GM19468 (cell line): Measurements from ENCODE around the gene TSEN15.

Source experiments
- ATAC-seq: cut with Tn5 transposase; IDR thresholded peaks from one replicate; pipeline ENCODE4 v1.9.1; 2021; ENCODE audit warnings: mild to moderate bottlenecking, moderate library complexity, moderate number of reproducible peaks; ENCODE audit not compliant: unreplicated experiment; ENCODE audit errors: extremely low read depth

The TSEN15 gene

DNA sequence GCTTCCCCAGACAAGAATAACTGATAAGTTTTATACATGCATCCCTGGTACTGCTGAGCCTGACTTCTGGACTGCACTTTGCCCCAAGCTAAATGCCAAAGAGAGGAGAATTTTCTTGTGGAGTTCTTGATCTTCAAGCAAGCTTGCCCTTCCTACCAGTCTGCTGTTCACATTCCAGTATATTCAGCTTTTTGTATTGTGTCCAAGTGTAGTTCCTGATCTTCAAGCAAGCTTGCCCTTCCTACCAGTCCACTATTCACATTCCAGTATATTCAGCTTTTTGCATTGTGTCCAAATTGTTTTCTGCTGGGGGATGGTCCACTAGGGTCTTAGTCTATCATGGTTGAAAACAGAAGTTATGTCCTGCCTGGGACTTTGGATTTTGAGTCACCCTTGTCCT lies 894 bp upstream of the TSEN15 start:
- ATAC-seq: no peak

DNA sequence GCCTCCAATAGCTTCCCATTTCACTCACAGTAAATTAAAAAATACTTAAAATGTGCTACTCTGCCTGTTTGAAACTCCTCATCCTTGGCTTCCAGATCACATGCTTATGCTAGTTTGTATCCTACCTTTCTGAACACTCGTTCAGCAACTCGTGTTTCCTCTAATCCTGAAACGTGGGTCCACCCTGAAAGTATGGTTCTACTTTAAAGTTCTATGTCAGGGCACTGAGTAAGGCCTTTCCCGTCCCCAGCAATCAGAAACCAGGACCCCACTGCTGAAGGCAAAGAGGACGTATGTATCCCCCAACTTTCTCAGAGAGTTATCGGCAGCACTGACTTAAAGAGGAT lies 419 bp upstream of the TSEN15 start:
- ATAC-seq: no peak

DNA sequence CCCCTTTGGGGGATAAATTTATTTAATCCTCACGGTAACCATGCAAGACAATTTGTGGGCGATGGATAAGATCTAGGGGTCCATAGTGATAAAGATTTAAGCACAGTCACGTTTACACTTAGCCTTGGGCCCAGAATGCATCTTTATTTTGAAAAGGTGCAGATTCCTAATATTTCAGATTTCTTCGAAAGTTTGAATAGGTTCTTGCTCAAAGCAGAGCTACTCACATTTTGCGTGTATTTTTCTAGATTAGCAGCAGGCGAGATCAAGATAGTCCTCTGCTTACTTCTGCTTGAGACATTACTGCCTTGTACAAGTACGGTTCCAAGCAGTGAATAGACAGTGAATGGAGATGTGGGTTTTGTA lies 647 bp downstream of the TSEN15 start:
- ATAC-seq: no peak

DNA sequence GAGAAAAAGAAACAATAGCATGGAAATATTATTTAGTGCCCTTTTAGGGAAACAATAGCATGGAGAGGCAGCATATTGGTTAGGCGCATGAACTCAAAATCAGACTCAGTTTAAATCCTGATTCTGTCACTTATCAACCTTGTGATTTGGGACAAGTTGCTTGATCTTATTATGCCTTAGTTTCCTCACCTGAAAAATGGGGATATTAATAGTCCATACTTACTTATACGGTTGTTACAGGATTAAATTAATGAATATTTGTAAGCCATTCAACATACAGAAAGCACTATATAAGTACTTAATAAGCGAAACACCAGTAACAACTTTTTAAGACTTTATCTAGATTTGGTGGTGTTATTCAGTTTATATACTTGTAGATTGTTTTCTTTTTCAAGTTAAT lies 1.2 kb downstream of the TSEN15 start:
- no peak for ATAC-seq

DNA sequence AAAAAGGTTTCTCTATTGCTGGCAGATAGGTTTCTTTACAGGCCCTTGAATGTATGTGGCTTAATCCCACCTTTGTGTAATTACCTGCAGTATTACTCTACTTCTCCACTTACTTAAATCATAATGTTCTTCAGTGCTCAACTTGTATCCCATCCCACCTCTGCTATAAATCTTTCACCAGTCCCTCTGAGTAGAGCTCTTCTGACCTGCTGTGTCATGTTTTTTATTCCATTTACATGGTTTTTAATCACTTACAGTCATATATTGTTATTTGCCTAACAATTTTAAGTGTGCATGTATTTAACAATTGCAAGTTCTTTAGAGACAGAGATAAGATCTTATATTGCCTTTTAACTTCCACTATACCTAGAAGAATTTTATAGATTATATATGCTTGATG lies 2.4 kb downstream of the TSEN15 start:
- ATAC-seq: no peak

DNA sequence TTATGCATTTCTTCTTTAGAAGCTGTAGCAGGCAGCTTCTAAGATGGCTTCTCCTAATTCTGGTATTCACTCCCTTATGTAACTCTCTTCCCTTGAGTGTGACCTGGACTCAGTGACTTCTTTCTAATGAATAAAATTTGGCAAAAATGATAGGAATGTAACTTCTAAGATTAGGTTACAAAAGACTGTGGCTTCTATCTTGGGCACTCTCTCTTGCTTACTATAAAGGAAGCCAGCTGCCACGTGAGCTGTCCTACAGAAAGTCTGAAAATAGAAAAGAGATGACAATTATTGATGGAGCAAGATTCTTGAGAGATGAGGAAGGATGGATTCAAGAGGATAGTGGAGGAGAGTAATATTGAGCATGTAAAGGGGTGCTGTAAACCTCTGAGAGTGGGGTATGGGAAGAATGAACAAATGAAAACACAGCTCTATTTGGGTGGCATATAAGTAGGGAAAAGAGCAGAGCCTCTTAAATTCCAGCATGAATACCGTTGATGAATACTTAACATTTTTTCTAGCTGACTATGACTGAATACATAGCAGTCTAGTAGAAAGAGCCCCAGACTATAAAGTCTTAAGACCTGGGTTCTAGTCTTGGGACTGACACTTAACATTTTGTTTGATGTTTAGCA lies 5.5 kb downstream of the TSEN15 start:
- ATAC-seq: no peak

DNA sequence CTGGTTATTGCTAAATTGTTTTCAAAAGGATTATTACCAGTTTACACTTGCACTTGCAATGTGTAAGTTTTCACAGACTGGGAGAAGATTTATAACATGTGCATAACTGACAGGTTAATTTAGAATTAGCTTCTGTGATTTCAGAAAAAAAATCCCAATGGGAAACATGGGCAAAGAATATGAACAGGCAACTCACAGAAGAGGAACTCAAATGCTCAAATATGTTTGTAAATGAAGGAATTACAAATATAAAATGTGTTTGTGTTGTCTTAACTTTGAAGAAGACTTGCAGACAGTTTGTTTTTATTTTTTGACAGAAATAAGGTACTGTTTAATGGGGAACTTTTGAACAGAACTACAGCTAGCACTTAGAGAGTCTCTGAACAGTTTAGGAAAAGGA lies 8.4 kb downstream of the TSEN15 start:
- ATAC-seq: no peak

DNA sequence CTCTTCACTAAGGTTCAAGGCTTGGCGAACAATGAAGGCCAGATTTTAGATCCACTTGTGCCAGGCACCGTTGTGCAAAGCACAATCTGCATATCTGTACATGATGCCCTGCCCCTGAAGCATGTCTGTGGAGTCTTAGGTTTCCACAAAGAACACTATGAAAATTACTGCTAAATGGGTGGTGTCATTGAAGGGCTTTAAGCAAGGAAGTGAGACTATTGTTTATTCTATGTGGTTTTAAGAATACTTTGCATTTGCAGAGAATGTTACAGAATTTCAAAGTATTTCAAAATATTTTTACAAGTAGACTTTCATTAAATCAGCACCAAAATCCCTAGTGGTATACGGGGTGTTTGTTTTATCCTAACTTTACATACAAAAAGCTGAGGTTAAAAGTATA lies 8.8 kb downstream of the TSEN15 start:
- no peak for ATAC-seq

DNA sequence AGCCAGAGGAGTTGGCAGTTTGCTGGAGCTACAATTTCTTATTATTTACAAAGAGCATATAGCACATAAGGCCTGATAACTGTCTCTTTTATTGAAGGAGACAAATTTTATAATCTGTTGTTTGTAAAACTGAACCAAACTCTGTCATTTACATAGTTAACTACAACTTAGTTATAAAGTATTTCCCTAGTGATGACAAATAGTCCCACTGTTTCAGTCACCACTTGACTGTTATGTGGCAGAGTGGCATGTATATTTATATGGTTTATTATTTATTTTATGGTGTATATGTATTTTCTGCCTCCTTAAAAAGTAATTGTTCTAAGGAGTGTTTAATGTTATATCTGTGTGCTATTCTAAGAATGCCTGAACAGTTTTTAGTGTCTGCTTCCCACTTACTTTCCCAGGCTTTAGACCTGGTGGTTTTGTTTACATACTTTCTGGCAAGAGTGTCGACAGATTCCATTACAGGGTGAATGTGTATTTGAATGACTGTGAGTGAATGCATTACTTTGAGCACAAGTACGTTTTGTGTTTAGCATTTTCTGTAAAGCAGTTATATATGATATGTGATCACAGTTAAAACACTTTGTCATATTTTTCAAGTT lies 10.0 kb downstream of the TSEN15 start:
- no peak for ATAC-seq

DNA sequence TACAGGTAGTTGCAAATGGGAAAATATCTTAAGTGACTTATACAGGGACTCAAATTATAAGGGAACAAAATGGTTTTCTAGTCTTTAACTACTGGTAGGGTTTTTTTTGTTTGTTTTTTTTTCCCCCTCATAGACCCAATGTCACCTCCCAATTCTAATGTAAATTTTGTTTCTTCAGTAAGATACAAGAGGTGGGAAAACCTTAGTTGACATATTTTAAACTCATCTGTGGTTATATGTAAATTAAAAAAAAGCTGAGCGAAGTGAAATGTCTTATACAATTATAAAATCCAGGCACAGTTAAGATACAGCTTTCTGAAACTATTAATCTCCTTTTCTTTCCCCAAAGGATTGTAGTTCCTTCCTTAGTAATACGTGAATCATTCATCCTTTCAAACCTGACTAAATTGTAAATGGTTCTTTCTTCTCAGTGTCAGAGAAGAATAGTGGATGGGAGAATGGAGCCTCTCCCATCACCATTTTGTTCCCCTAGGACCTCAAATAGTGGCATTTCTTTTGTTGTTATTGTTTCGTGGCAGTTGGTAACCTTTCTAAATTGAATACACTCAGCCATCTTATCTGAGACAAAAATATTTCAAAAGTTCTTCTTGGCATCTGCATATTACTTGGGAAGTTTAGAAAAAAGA lies 11.2 kb downstream of the TSEN15 start:
- no peak for ATAC-seq

DNA sequence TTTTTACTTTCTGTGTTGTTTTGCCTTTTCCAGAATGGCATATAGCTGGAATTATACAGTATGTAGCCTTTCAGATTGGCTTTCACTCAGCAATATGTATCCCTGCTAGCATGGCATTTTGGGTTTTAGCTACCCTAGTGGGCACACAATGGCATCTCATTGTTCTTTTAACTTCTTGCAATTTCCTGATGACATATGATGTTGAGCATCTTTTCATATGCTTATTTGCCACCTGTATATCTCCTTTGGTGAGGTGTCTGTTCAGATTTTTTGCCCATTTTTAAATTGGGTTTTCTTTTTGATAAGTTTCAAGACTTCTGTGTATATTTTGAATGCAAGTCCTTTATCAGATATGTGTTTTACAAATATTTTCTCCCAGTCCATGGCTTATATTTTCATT lies 14.0 kb downstream of the TSEN15 start:
- no peak for ATAC-seq

DNA sequence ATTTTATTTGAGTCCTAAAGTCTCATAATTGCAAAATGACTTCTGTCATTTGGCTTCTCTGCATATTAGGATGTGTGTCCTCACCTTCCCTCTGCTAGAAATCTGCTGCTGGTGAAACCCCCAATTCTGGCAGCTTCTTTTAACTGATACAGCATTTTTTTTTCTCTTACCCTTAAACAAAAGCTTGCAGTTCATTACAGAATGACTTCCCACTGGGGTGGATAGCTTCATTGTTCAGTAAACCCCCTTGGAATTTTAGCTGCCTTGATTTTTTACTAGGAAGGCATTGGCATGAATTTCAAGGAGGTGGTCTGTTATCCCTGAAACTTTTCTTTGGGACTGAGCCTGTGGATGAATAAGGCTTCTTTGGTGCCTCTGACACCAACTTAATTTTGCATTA lies 16.8 kb downstream of the TSEN15 start:
- ATAC-seq: no peak

DNA sequence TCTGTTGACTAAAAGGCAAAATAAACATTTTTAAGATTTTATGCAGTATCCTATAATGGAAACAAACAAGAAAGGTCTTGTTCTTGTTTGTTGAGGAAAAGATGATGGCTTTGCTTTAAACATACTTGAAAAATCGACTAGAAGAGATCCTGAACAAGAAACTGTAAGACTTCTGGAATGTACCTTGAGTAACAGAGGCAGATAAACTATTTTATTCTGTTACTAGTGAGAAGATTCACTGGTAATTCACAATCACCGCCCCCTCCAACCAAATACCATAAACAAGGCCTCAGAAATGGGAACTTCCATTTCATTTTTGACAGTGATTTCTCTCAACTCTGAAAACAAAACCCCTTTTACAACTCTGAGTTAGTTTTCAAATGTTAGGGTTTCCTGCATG lies 18.1 kb downstream of the TSEN15 start:
- ATAC-seq: no peak

DNA sequence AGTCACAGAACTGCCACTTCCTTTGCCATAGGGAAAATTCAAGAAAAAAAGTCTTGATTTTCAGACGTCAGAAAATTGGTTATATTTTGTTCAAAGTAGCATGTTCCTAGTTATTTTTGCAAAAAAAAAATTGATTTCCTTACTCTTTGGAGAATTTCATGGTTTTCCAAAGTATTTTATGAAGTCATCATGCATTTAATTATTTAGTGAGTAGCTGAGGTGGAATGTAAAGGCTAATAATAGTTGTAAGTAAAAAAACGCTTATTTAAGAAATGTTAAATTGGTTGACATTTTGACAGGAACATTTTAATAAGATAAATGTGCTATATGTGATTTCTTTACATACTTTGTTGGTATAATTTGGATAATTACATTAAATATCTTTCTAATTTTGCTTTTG lies 20.8 kb downstream of the TSEN15 start:
- no peak for ATAC-seq

DNA sequence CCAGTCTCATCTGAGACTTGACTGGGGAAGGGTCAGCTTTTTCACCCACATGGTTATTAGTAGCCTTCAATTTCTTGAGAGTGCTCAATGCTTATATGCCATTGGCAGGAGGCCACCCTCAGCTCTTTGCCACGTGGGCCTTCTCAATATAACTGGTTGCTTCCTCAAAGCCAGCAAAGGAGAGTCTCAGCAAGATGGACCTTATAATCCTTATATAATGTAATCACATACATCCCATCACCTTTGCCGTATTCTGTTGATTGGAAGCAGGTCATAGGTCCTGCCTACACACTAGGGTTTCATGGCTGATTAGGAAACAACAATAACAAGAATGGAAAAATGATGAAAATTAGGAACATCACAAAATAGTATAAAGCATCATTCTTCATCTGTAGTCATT lies 22.9 kb downstream of the TSEN15 start:
- ATAC-seq: no peak

DNA sequence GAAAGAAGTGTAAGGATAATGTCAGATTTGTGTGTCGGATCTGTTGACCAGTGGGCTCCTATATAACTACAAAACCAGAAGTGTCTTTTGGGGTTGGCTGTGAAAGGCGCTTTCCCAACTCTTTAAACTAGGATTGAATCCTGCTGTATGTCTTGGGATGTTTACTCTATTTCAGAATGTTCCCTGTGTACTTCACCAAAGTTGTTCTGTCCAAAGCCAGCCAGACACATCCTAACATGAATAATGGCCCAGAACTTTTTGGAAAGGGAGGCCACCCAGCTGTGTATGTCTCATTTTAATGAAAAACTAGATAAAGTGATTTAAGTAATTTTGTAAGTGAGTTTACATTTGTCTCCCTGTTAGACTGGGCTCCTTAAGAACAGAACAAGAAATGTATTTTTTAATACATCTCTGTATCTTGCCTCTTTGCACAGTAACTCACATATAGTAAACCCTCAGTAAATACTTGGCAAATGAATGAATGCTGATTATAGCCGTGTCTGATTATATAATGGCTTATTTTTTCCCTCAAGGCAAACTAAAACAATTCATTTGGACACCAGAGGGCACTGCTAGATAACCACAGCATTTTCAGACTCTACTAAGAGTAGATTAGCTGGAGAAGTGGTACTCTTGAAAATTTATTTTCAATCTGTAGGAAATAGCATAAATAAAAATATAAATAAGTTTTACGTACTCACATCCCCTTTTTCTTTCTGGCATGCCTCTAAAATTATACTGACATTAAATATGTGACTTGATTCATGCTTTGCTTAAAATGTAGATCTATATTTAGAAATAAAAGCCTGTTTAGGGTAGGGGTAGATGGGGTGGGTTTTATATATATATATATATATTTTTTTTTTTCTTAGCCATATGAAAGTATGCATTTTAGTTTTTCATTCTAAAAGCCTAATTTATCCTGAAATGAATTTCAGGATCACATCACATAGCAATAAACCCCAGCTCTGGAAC lies 23.8 kb downstream of the TSEN15 start:
- no peak for ATAC-seq

DNA sequence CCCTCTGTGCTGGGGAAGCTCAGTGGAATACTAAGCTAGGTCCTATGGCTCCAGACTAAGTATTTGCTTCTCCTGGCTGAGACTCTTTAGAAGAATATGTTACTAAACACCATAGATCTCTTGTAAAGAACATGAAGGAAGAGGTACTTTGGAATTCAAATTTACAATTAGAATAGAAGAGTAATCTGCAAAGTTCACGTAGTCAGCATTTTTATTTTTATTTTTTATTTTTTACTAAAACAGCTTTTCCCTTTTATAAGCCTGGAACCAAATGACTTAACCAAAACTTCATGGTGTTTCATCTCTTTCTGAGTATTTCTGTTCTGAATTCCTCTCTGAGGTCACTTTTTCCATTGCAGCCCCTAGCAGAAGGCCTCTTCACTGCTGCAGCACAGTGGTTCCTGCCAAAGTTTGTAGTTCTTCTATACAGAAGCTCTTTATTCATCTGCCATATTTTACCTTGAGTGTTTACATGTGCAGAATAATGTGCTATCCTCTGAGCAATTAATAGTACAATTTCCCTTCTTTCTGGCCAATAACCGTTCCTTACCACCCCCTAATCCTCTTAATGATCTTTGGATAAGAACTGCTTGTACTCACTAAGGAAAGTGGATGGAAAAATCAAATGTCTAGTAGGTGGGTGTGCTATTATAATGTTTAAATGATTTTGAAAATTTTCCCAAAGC lies 27.2 kb downstream of the TSEN15 start:
- no peak for ATAC-seq

DNA sequence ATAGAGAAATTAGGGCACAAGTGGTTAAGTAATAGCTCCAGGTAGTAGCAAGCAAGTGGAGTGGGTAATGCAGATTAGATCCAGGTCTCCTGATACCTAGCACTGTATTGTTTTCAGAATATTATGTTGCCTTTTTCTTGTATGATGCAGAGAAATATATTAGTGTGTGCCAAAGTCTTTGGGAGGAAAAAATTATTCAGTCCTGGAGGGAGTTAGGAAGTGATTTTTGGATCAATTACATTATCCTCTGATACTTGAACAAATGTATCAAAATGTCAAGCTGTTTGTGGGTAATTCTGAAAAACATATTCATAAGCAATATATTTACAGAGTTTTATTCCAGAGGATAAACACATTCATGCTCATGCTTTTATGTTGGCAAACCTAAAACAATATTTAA lies 28.8 kb downstream of the TSEN15 start:
- ATAC-seq: no peak

DNA sequence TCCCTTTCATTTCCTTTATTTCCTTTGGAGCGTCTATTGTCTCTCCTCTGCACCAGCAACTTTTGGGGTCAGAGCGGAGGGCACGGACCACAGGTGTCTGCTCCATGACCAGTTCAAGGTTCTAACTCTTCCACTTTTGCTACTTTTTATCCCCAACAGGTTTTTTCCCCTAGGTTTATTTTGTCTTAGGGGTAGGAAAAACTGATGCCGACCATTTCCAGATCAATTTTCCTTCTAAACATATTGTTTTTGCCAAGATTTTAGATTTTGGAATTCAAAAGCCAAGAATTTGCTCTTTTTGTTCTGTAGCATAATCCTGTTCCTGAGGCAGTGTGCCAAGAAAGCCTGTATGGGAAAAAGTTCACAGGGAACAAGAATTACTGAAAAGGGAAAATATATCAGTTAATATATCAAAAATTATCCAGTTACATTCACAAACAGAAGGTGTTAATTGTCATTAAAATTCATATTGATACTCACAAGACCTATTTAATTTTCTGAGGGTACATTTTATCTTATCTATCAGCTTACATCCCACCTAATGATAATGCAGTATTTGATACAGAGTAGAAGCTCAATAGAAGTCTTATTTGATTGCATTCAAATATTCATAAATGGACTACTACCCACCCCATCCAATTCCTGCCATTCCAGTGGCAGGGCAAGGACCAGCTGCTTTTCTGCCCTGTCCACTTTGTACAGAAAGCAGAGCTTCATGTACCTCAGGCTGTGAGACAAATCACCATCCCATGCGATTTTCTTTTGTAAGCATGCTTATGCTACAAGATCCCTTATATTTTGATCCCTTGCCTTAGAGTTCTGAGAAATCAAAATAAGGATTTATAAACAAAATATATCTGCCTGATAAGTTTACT lies 31.2 kb downstream of the TSEN15 start:
- no peak for ATAC-seq

DNA sequence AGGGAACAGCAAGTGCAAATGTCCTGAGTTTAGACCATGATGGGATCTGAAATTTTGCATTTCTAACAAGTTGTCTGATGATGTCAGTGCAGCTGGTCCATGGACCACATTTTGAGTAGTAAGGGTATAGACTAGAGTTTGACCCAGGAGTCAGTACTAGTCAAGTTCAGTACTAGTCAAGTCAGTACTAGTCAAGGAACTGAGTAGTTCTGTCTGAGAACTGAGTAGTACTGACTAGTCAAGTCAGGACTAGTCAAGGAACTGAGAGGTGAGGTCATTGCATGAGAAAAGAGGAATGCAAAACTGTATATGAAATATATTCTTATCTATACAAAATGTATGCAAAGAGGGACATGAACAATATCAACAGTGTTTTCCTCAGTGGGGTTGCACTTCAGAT lies 34.1 kb downstream of the TSEN15 start:
- ATAC-seq: no peak
